H1 (cell line): Measurements from ENCODE around the gene KIN. TPM values are rescaled to one million over a fixed set of nuclear protein-coding genes. Genes with fewer than 3 reads are reported as not detected.

Experiments used
- CTCF ChIA-PET: fragments of 300-600 bp; sonication (Branson Sonifier 250); formaldehyde crosslinking; loops from one replicate; lab custom pipeline; 2021; ENCODE audit not compliant: partially characterized antibody; lab: Charles Lee
- POLR2A ChIA-PET: fragments of 300-600 bp; sonication (Branson Sonifier 250); formaldehyde crosslinking; loops from one replicate; lab custom pipeline; 2021; ENCODE audit warnings: inconsistent platforms; ENCODE audit not compliant: partially characterized antibody; lab: Charles Lee
- DNase-seq, 2 experiments: peaks; one replicate each; pipeline versions ENCODE4 v3.0.0 to v3.0.0-alpha.2; 2010 to 2022; ENCODE audit warnings: low spot score in 2 of 2, low read depth in 1 of 2, mixed read lengths in 1 of 2
- FAIRE-seq: peaks from 2 replicates; lab custom pipeline; 2011; peaks lifted over from hg19 to GRCh38; lab: Jason Lieb, UNC
- H2AFZ ChIP-seq: 2 replicates; pipeline ENCODE4 v1.8.1; 2012; ENCODE audit warnings: low read length, inconsistent platforms
- H2AK5ac ChIP-seq: 2 replicates; pipeline ENCODE4 v1.6.1; 2013; ENCODE audit warnings: low read depth, low read length
- H2BK120ac ChIP-seq: replicated peaks from 2 replicates; pipeline ENCODE3; 2013; ENCODE audit warnings: low read depth, low read length, inconsistent platforms
- H2BK12ac ChIP-seq: 2 replicates; pipeline ENCODE4 v1.6.1; 2013; ENCODE audit warnings: low read depth, low read length
- H2BK15ac ChIP-seq: 2 replicates; pipeline ENCODE4 v1.6.1; 2013; ENCODE audit warnings: low read length
- H2BK20ac ChIP-seq: 2 replicates; pipeline ENCODE4 v1.6.1; 2013; ENCODE audit warnings: low read length
- H2BK5ac ChIP-seq: 2 replicates; pipeline ENCODE4 v1.6.1; 2013; ENCODE audit warnings: low read depth, low read length
- H3K14ac ChIP-seq: 2 replicates; pipeline ENCODE4 v1.6.1; 2013; ENCODE audit warnings: inconsistent platforms; ENCODE audit not compliant: insufficient read length
- H3K18ac ChIP-seq: 2 replicates; pipeline ENCODE4 v1.6.1; 2013; ENCODE audit warnings: low read length; ENCODE audit errors: extremely low read depth
- H3K23ac ChIP-seq: 2 replicates; pipeline ENCODE4 v1.6.1; 2013; ENCODE audit warnings: inconsistent platforms; ENCODE audit not compliant: insufficient read length
- H3K23me2 ChIP-seq: 2 replicates; pipeline ENCODE4 v1.6.1; 2013; ENCODE audit warnings: low read depth, low read length
- H3K27ac ChIP-seq: 2 replicates; pipeline ENCODE4 v1.6.1; 2011; ENCODE audit warnings: low read depth, low read length, inconsistent platforms
- H3K27me3 ChIP-seq, 4 experiments: replicated peaks in 1 of 4; 1 replicate in 1 of 4; 2 replicates in 3 of 4; pipeline versions ENCODE4 v1.6.1 to v1.8.1; 2011 to 2013; ENCODE audit warnings: low read length in 3 of 4, mild to moderate bottlenecking in 3 of 4, inconsistent platforms in 2 of 4, mixed read lengths in 2 of 4, moderate library complexity in 1 of 4; ENCODE audit not compliant: control insufficient read depth in 3 of 4, insufficient read depth in 3 of 4; ENCODE audit errors: extremely low read depth in 1 of 4
- H3K36me3 ChIP-seq, 4 experiments: 2 replicates each; pipeline versions ENCODE4 v1.6.1 to v1.8.1; 2011 to 2013; ENCODE audit warnings: mild to moderate bottlenecking in 4 of 4, low read length in 3 of 4, moderate library complexity in 2 of 4, control low read depth in 1 of 4, inconsistent platforms in 1 of 4; ENCODE audit not compliant: insufficient read depth in 4 of 4, control insufficient read depth in 2 of 4
- H3K4ac ChIP-seq: replicated peaks from 2 replicates; pipeline ENCODE3; 2013; ENCODE audit warnings: low read length, low read depth, mixed read lengths, inconsistent platforms; ENCODE audit not compliant: insufficient read length
- H3K4me1 ChIP-seq, 4 experiments: replicated peaks in 1 of 4; 1 replicate in 1 of 4; 2 replicates in 3 of 4; pipeline versions ENCODE4 v1.6.1 to v1.8.1; 2011 to 2013; ENCODE audit warnings: low read length in 3 of 4, inconsistent platforms in 2 of 4, mixed read lengths in 1 of 4; ENCODE audit not compliant: insufficient read depth in 4 of 4, control insufficient read depth in 3 of 4
- H3K4me2 ChIP-seq, 2 experiments: 2 replicates each; pipeline versions ENCODE4 v1.6.1 to v1.8.1; 2011 to 2013; ENCODE audit warnings: low read depth in 2 of 2, low read length in 2 of 2, control low read depth in 1 of 2, inconsistent platforms in 1 of 2, mild to moderate bottlenecking in 1 of 2; ENCODE audit not compliant: insufficient read depth in 1 of 2
- H3K4me3 ChIP-seq, 4 experiments: fragments of 200-600, 300-600 bp in 1 of 4; sonication (generic), shearing (Covaris generic), sonication (Bioruptor Twin) in 1 of 4; 2 replicates each; pipeline versions ENCODE4 v1.5.1 to v1.8.1; 2011 to 2016; ENCODE audit warnings: low read length in 4 of 4, low read depth in 3 of 4, control low read depth in 2 of 4, inconsistent platforms in 2 of 4, mild to moderate bottlenecking in 2 of 4, mixed read lengths in 1 of 4, moderate library complexity in 1 of 4; ENCODE audit not compliant: insufficient read depth in 2 of 4; ENCODE audit errors: extremely low read depth in 1 of 4
- H3K56ac ChIP-seq: replicated peaks from 2 replicates; pipeline ENCODE3; 2013; ENCODE audit warnings: low read depth, mild to moderate bottlenecking, mixed read lengths, low read length, inconsistent platforms; ENCODE audit not compliant: insufficient read length
- H3K79me1 ChIP-seq: 2 replicates; pipeline ENCODE4 v1.6.1; 2013; ENCODE audit warnings: low read depth, low read length, control low read depth
- H3K79me2 ChIP-seq, 2 experiments: 2 replicates each; pipeline versions ENCODE4 v1.6.1 to v1.8.1; 2012 to 2013; ENCODE audit warnings: low read length in 2 of 2, mild to moderate bottlenecking in 2 of 2, inconsistent platforms in 1 of 2; ENCODE audit not compliant: insufficient read depth in 2 of 2, control insufficient read depth in 1 of 2
- H3K9ac ChIP-seq, 4 experiments: replicated peaks in 1 of 4; 1 replicate in 1 of 4; 2 replicates in 3 of 4; pipeline versions ENCODE4 v1.6.1 to v1.8.1; 2011 to 2013; ENCODE audit warnings: low read depth in 3 of 4, low read length in 3 of 4, control low read depth in 2 of 4, mild to moderate bottlenecking in 2 of 4, moderate library complexity in 2 of 4, inconsistent platforms in 1 of 4; ENCODE audit errors: extremely low read depth in 1 of 4
- H3K9me3 ChIP-seq, 2 experiments: 2 replicates each; pipeline versions ENCODE4 v1.6.1 to v1.8.1; 2012 to 2013; ENCODE audit warnings: mild to moderate bottlenecking in 2 of 2, moderate library complexity in 2 of 2, control low read depth in 1 of 2, inconsistent platforms in 1 of 2, low read depth in 1 of 2, low read length in 1 of 2, mixed read lengths in 1 of 2; ENCODE audit not compliant: insufficient read depth in 2 of 2
- H4K20me1 ChIP-seq, 2 experiments: replicated peaks in 1 of 2; 2 replicates each; pipeline versions ENCODE3 to v1.8.1; 2011 to 2013; ENCODE audit warnings: inconsistent platforms in 2 of 2, low read length in 2 of 2, mild to moderate bottlenecking in 1 of 2; ENCODE audit not compliant: insufficient read depth in 2 of 2, control insufficient read depth in 1 of 2
- H4K5ac ChIP-seq: 2 replicates; pipeline ENCODE4 v1.6.1; 2013; ENCODE audit warnings: low read length, low read depth, mixed read lengths, inconsistent platforms; ENCODE audit not compliant: insufficient read length
- H4K8ac ChIP-seq: 2 replicates; pipeline ENCODE4 v1.8.0; 2013; ENCODE audit warnings: mild to moderate bottlenecking, moderate library complexity, low read length, inconsistent platforms; ENCODE audit not compliant: insufficient read depth; ENCODE audit errors: extremely low read depth
- H4K91ac ChIP-seq: replicated peaks from 2 replicates; pipeline ENCODE3; 2013; ENCODE audit warnings: low read length, mixed read lengths, inconsistent platforms; ENCODE audit not compliant: insufficient read length
- BRCA1 ChIP-seq: IDR thresholded peaks from 2 replicates; pipeline ENCODE4 v1.6.1; 2012; ENCODE audit warnings: low read depth, low read length, improper control_type of control experiment
- MAX ChIP-seq: IDR thresholded peaks from 2 replicates; pipeline ENCODE4 v1.6.1; 2012; ENCODE audit warnings: inconsistent platforms
- RAD21 ChIP-seq, 2 experiments: IDR thresholded peaks in 1 of 2; conservative IDR thresholded peaks in 1 of 2; 2 replicates each; pipeline ENCODE4 v1.6.1; 2011; ENCODE audit warnings: low read depth in 2 of 2, low read length in 2 of 2, improper control_type of control experiment in 1 of 2, inconsistent platforms in 1 of 2, mild to moderate bottlenecking in 1 of 2, moderate library complexity in 1 of 2
- SP2 ChIP-seq: IDR thresholded peaks from 2 replicates; pipeline ENCODE4 v1.6.1; 2012; ENCODE audit warnings: mild to moderate bottlenecking, low read length, inconsistent platforms
- SP4 ChIP-seq: IDR thresholded peaks from 2 replicates; pipeline ENCODE4 v1.6.1; 2012; ENCODE audit warnings: low read length, inconsistent platforms
- TAF1 ChIP-seq: IDR thresholded peaks from 2 replicates; pipeline ENCODE4 v1.6.1; 2011; ENCODE audit warnings: mild to moderate bottlenecking, low read depth, low read length
- YY1 ChIP-seq: IDR thresholded peaks from 2 replicates; pipeline ENCODE4 v1.6.1; 2011; ENCODE audit warnings: low read depth, mild to moderate bottlenecking, low read length
- WGBS, 2 experiments: shearing (Covaris generic) in 1 of 2; methylation state at CpG; one replicate each; pipeline versions ENCODE4 v1.1.6 to v1.1.7; 2013 to 2015; ENCODE audit warnings: low lambda C conversion rate in 2 of 2, mixed read lengths in 2 of 2, inconsistent platforms in 1 of 2, low coverage in 1 of 2, missing lambda C conversion rate in 1 of 2; ENCODE audit not compliant: insufficient replicate concordance in 2 of 2, insufficient coverage in 1 of 2, insufficient read length in 1 of 2; ENCODE audit errors: extremely low coverage in 1 of 2, missing lambda C conversion rate in 1 of 2; 5-methylcytosine and 5-hydroxymethylcytosine counted together
- polyA plus RNA-seq, 7 experiments: library from polyadenylated mRNA; depleted of rRNA in 3 of 7; stranded (reverse) in 5 of 7; unstranded in 2 of 7; fragments of >200 nt in 5 of 7; fragments of 200-250 nt in 2 of 7; gene quantifications; 1 replicate in 5 of 7; 2 replicates in 1 of 7; 4 replicates in 1 of 7; pipeline versions ENCODE4 v1.2.1 to v1.2.3, GENCODE V29; 2011 to 2013; ENCODE audit warnings: missing spikeins in 2 of 7, mixed read lengths in 2 of 7
- total RNA-seq: library from RNA; stranded (reverse); fragmentation: NEBNext Ultra II Directional; extraction: Animal tissue kit (Norgen Biotek cat#: 25700); gene quantifications from 2 replicates; pipeline ENCODE4 v1.2.1, GENCODE V29; 2021

The KIN gene
- total and polyA plus RNA-seq, 2 of the 8 experiments (the other 6 are each of a cell fraction or from before 2014, with no cell fraction given) = 3.7 to 16.5 TPM

GRCh38 chr10:7755103-7755502 lies 32.7 kb downstream of the KIN start:
- Histone ChIP-seq H3K27ac (no peak overlapping the region), H3K36me3 (peaks cover 2 to 52% (median 25%) of the 10 kb centered on the region in 4 experiments; a peak in 7 of 8 replicates), H3K18ac (no peak overlapping the region), H2BK5ac (no peak overlapping the region), H3K14ac (no peak overlapping the region), H3K4ac (no peak overlapping the region), H2BK12ac (no peak overlapping the region), H3K9ac (no peak overlapping the region), H3K23ac (no peak overlapping the region), H3K23me2 (no peaks in the 10 kb centered on the region), H2AK5ac (no peak overlapping the region), H3K79me2 (no peaks in the 10 kb centered on the region), H4K91ac (no peak overlapping the region), H4K8ac (no peak overlapping the region), H2BK20ac (no peak overlapping the region), H3K27me3 (no peaks in the 10 kb centered on the region), H3K4me3 (no peak overlapping the region), H3K56ac (no peak overlapping the region), H4K20me1 (peaks cover 0 to 2% of the 10 kb centered on the region in 2 experiments), H3K4me1 (no peaks in the 10 kb centered on the region), H2AFZ (no peak overlapping the region), H3K4me2 (no peak overlapping the region), H2BK120ac (no peak overlapping the region), H3K9me3 (no peaks in the 10 kb centered on the region), H4K5ac (no peak overlapping the region), H3K79me1 (no peaks in the 10 kb centered on the region), H2BK15ac (no peak overlapping the region)
- ChIA-PET CTCF (interaction anchor here (0.6 to 4.2 kb wide), 6 partner anchors 8 to 219 kb away, joined by 4 to 14 read pairs (median 4); no protein-coding TSS in a partner anchor), POLR2A (interaction anchor here (1.6 kb wide), 1 partner anchor 11 kb away, joined by 3 read pairs; no protein-coding TSS in a partner anchor)
- DNase-seq (no peak), FAIRE-seq (no peak)
- 93% methylated on average over 3 of the region's 3 CpGs; no CpG with 5 or more reads in 1 of the 2 experiments for WGBS, 2 experiments
- TF ChIP-seq TAF1 (no peak), RAD21 (IDR thresholded peaks at IDR 0.05 in 1 of 2, conservative IDR thresholded peaks at IDR 0.05 in 1 of 2; ENCODE audit: low read depth in 2 of 2, low read length in 2 of 2) (no peak), SP2 (no peak), MAX (no peak), BRCA1 (no peak), YY1 (no peak), SP4 (no peak)
